Measurements from ENCODE around the gene PREP. TPM values are rescaled to one million over a fixed set of nuclear protein-coding genes. Genes with fewer than 3 reads are reported as not detected.

PREP gene
- total RNA-seq, 2 experiments from 2014 or later = 46.4 to 46.9 TPM

DNA sequence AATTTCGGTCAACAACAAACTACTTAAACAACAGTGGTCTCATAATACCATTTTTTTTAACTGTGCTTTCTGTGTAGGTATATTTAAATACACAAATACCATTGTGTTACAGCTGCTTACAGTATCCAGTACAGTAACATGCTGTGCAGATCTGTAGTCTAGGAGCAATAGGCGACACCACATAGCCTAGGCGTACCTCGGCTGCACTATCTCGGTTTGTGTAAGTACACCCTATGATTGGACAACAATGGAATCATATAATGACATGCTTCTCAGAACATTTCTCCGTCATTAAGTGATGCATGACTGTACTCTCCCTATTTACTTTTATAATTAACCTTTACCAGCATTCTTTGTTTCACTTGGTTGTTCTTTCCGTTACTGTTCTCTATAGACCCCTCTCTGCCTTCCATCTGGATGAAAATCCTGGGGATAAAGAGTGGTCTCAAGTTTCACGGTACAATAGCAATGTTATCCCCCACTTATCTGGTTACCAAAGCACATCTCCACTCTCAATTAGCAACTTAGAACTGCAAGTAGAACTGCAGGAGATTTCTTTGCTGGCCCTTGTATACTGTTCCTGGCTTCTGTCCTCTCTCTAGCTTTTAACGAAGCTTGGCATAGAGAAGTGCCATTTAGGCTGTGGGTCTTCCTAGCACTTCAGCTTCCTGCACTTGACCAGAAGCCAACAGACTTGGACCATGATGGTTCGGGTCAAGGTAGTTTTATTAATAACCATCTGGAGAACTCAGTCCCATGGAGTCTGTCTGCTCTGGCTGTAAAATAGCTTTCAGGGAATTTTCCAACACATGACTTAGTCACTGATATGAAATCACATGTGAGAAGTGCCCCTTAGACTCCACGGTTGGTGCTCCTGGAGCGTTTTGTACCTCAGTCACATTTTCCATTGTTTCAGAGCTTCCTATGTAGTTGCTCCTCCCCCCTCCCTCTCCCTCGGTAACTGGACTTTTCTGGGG is 142.7 kb downstream of the PREP start:
- H3K36me3 Mint-ChIP-seq (ENCODE audit: low read depth) = peaks cover 1% of the 10 kb centered on the region
- H3K4me1 Mint-ChIP-seq (ENCODE audit: low read depth) = peaks cover 9% of the 10 kb centered on the region
- ChIA-PET POLR2A (no interaction called here), CTCF (no interaction called here)
- no peaks in the 10 kb centered on the region for H3K9me3 Mint-ChIP-seq
- DNase-seq (no peak), ATAC-seq (no peak)
- no peak overlapping the region for H3K4me3 Mint-ChIP-seq
- H3K27ac Mint-ChIP-seq = no peak overlapping the region
- TF ChIP-seq CTCF (IDR thresholded peaks at IDR 0.05) = no peak
- H3K27me3 Mint-ChIP-seq = peaks cover 9% of the 10 kb centered on the region
- intact Hi-C loops (cut with micrococcal nuclease) = no loop called here

GRCh38 chr6:105258816-105259215 is 144.1 kb downstream of the PREP start:
- Mint-ChIP-seq H3K36me3 (ENCODE audit: low read depth) (no peaks in the 10 kb centered on the region), H3K27me3 (peaks cover 10% of the 10 kb centered on the region), H3K4me3 (no peak overlapping the region), H3K9me3 (no peaks in the 10 kb centered on the region), H3K27ac (no peak overlapping the region), H3K4me1 (ENCODE audit: low read depth) (peaks cover 1% of the 10 kb centered on the region)
- ChIA-PET CTCF (no interaction called here), POLR2A (no interaction called here)
- no peak for DNase-seq
- no peak for ATAC-seq
- intact Hi-C loops (cut with micrococcal nuclease) = no loop called here
- TF ChIP-seq CTCF (IDR thresholded peaks at IDR 0.05) = no peak

GRCh38 chr6:105257340-105257739 is 145.5 kb downstream of the PREP start:
- ATAC-seq (no peak), DNase-seq (no peak)
- POLR2A ChIA-PET = no interaction called here
- Mint-ChIP-seq H3K9me3 (no peaks in the 10 kb centered on the region), H3K27me3 (peaks cover 10% of the 10 kb centered on the region), H3K27ac (no peak overlapping the region), H3K36me3 (ENCODE audit: low read depth) (no peaks in the 10 kb centered on the region), H3K4me3 (no peak overlapping the region), H3K4me1 (ENCODE audit: low read depth) (no peaks in the 10 kb centered on the region)
- intact Hi-C loops (cut with micrococcal nuclease) = no loop called here
- no peak for TF ChIP-seq CTCF (IDR thresholded peaks at IDR 0.05)
- CTCF ChIA-PET = no interaction called here

GRCh38 chr6:105256619-105257018 is 146.3 kb downstream of the PREP start:
- H3K27me3 Mint-ChIP-seq = peaks cover 8% of the 10 kb centered on the region
- TF ChIP-seq CTCF (IDR thresholded peaks at IDR 0.05) = no peak
- ATAC-seq = no peak
- H3K9me3 Mint-ChIP-seq = no peaks in the 10 kb centered on the region
- no peak for DNase-seq
- no peaks in the 10 kb centered on the region for H3K36me3 Mint-ChIP-seq (ENCODE audit: low read depth)
- ChIA-PET POLR2A (no interaction called here), CTCF (no interaction called here)
- H3K4me3 Mint-ChIP-seq = no peak overlapping the region
- H3K27ac Mint-ChIP-seq = no peak overlapping the region
- intact Hi-C loops (cut with micrococcal nuclease) = no loop called here
- H3K4me1 Mint-ChIP-seq (ENCODE audit: low read depth) = no peaks in the 10 kb centered on the region

- no peak for TF ChIP-seq CTCF (IDR thresholded peaks at IDR 0.05)
- ChIA-PET POLR2A (no interaction called here), CTCF (no interaction called here)
- Mint-ChIP-seq H3K27me3 (peaks cover 4% of the 10 kb centered on the region), H3K36me3 (ENCODE audit: low read depth) (no peaks in the 10 kb centered on the region), H3K4me3 (no peak overlapping the region), H3K4me1 (ENCODE audit: low read depth) (no peaks in the 10 kb centered on the region), H3K27ac (no peak overlapping the region), H3K9me3 (no peaks in the 10 kb centered on the region)
- intact Hi-C loops (cut with micrococcal nuclease) = no loop called here
- DNase-seq (no peak), ATAC-seq (no peak)
These were observed 149.1 kb downstream of the PREP start for GRCh38 chr6:105253787-105254186.
